GM18520 (cell line): Measurements from ENCODE around the gene DISP3.
"Not testable (repeated sequence)": the region's sequence is repeated elsewhere in the genome, so short reads cannot be mapped to it uniquely, and the experiment has no call there.

Experiments used
- ATAC-seq: cut with Tn5 transposase; IDR thresholded peaks from one replicate; pipeline ENCODE4 v1.9.1; 2021; ENCODE audit not compliant: unreplicated experiment

DISP3 gene

GRCh38 chr1:11569551-11569950 is 90.6 kb downstream of the DISP3 start:
- ATAC-seq, result no peak

GRCh38 chr1:11569954-11570353 is 91.0 kb downstream of the DISP3 start:
- no peak for ATAC-seq

- no peak for ATAC-seq
Measured at GRCh38 chr1:11570821-11571380, 91.9 kb downstream of the DISP3 start.

- no peak for ATAC-seq
Measured at GRCh38 chr1:11571906-11572616, 93.1 kb downstream of the DISP3 start.

- ATAC-seq, result no peak
Measured at GRCh38 chr1:11573116-11573692, 94.2 kb downstream of the DISP3 start.

- no peak for ATAC-seq
Measured at GRCh38 chr1:11575553-11575952, 96.6 kb downstream of the DISP3 start.

- ATAC-seq, result no peak
Measured at GRCh38 chr1:11576109-11576875, 97.3 kb downstream of the DISP3 start.

GRCh38 chr1:11578004-11578403 is 99.0 kb downstream of the DISP3 start:
- no peak for ATAC-seq

- no peak for ATAC-seq
Measured at GRCh38 chr1:11579506-11579905, 100.6 kb downstream of the DISP3 start.

- ATAC-seq, result not testable (repeated sequence)
Measured at GRCh38 chr1:11580049-11580448, 101.1 kb downstream of the DISP3 start.

GRCh38 chr1:11581445-11581991 is 102.6 kb downstream of the DISP3 start:
- ATAC-seq, result no peak

GRCh38 chr1:11585389-11585788 is 106.4 kb downstream of the DISP3 start:
- no peak for ATAC-seq
